Measurements from ENCODE around the gene SIPA1L3. TPM values are rescaled to one million over a fixed set of nuclear protein-coding genes. Genes with fewer than 3 reads are reported as not detected.

Gene SIPA1L3
- polyA plus RNA-seq, 1 of the 3 experiments (the other 2 are of a cell fraction), result 11.6 TPM

GRCh38 chr19:38079926-38080380, 172.9 kb downstream of the SIPA1L3 start (continued):
- TF ChIP-seq REST (IDR thresholded peaks at IDR 0.05; ENCODE audit: low read depth, low read length) (no peak), EZH2phosphoT487 (IDR thresholded peaks at IDR 0.05; ENCODE audit: borderline replicate concordance, low read depth) (no peak), MEF2A (IDR thresholded peaks at IDR 0.05; ENCODE audit: borderline replicate concordance, low read depth) (no peak), MXI1 (IDR thresholded peaks at IDR 0.05; ENCODE audit: low read depth, low read length) (peak; percentile 27; the same call in 1 of the 2 replicates), CTCF (IDR thresholded peaks at IDR 0.05) (no peak), CHD2 (IDR thresholded peaks at IDR 0.05; ENCODE audit: low read length, partially characterized antibody) (no peak), JUND (IDR thresholded peaks at IDR 0.05) (peak; percentile 61), RCOR1 (IDR thresholded peaks at IDR 0.05; ENCODE audit: low read length) (no peak), TCF12 (IDR thresholded peaks at IDR 0.05) (peak; percentile 83)

- H4K20me1 ChIP-seq (ENCODE audit: insufficient read depth), result 0 out of 2 replicates have a peak, but pooled peaks cover 3% of the 10 kb centered on the region
- no peaks in the 10 kb centered on the region for H3K9me2 ChIP-seq
- TF ChIP-seq FOXM1 (IDR thresholded peaks at IDR 0.05; ENCODE audit: low read depth) (no peak), RCOR1 (IDR thresholded peaks at IDR 0.05; ENCODE audit: low read length) (no peak), RFX5 (IDR thresholded peaks at IDR 0.05; ENCODE audit: low read length) (no peak), PBX3 (IDR thresholded peaks at IDR 0.05) (no peak)
- H3K9me3 ChIP-seq, result no peaks in the 10 kb centered on the region
- CTCF ChIA-PET, result interaction anchor here (0.8 to 1.2 kb wide), 2 partner anchors 18 to 179 kb away, joined by 3 to 5 read pairs; no protein-coding TSS in a partner anchor
- H3K4me3 ChIP-seq (ENCODE audit: low read depth in 2 of 2, low read length in 1 of 2), result no peak overlapping the region
- H3K4me2 ChIP-seq, result no peak overlapping the region
- peaks cover 22% of the 10 kb centered on the region; the same call in 1 of the 2 replicates for H3K79me2 ChIP-seq (ENCODE audit: insufficient read depth)
- no peaks in the 10 kb centered on the region for H3K27me3 ChIP-seq (ENCODE audit: insufficient read depth)
- H3K4me1 ChIP-seq (ENCODE audit: control insufficient read depth in 1 of 2, insufficient read depth in 2 of 2, low read depth in 1 of 2, low read length in 1 of 2), result 0 out of 4 replicates have a peak, but pooled peaks cover 0 to 4% of the 10 kb centered on the region in 2 experiments
- H3F3A ChIP-seq (replicated peaks; ENCODE audit: insufficient read depth), result peaks cover 7% of the 10 kb centered on the region
- peaks cover 0 to 5% of the 10 kb centered on the region in 2 experiments for H3K36me3 ChIP-seq (replicated peaks in 1 of 2; ENCODE audit: control insufficient read depth in 1 of 2, insufficient read depth in 2 of 2, low read length in 1 of 2)
- no peak overlapping the region for H3K9ac ChIP-seq
- DNase-seq, result no peak
- POLR2A ChIA-PET, result no interaction called here
- no peak overlapping the region for H2AFZ ChIP-seq (ENCODE audit: low read depth)
- WGBS (ENCODE audit: low lambda C conversion rate), result 96% methylated on average over 20 of the region's 51 CpGs
- no peak overlapping the region for H3K27ac ChIP-seq (ENCODE audit: low read depth in 2 of 2, low read length in 1 of 2)
Measured at GRCh38 chr19:38081547-38082255, 174.7 kb downstream of the SIPA1L3 start.

All from SK-N-SH (cell line).